ENCODE results near the gene NTM. TPM values are rescaled to one million over a fixed set of nuclear protein-coding genes. Genes with fewer than 3 reads are reported as not detected.

Gene NTM
- total RNA-seq, 1 donor from 2014 or later = 92.1 TPM

- no peaks in the 10 kb centered on the region for H3K36me3 Mint-ChIP-seq (ENCODE audit: low read depth)
- peaks cover 27% of the 10 kb centered on the region for H3K4me1 Mint-ChIP-seq (ENCODE audit: low read depth)
- no peak overlapping the region for H3K27ac Mint-ChIP-seq (ENCODE audit: unreplicated experiment)
- peaks cover 11% of the 10 kb centered on the region for H3K27me3 Mint-ChIP-seq (ENCODE audit: low read depth)
- no peak for TF ChIP-seq CTCF (IDR thresholded peaks at IDR 0.05)
- no peak overlapping the region for H3K4me3 Mint-ChIP-seq (ENCODE audit: unreplicated experiment)
- no peaks in the 10 kb centered on the region for H3K9me3 Mint-ChIP-seq (ENCODE audit: low read depth)
- DNase-seq (ENCODE audit: low spot score) = no peak
These were observed 300.9 kb downstream of the NTM start for GRCh38 chr11:131671320-131671719.

GRCh38 chr11:131671734-131672133 lies 301.3 kb downstream of the NTM start:
- DNase-seq (ENCODE audit: low spot score) = no peak
- peaks cover 27% of the 10 kb centered on the region for H3K4me1 Mint-ChIP-seq (ENCODE audit: low read depth)
- peaks cover 11% of the 10 kb centered on the region for H3K27me3 Mint-ChIP-seq (ENCODE audit: low read depth)

GRCh38 chr11:131672191-131672590 lies 301.8 kb downstream of the NTM start:
- no peak for DNase-seq (ENCODE audit: low spot score)

More at GRCh38 chr11:131671734-131672133, 301.3 kb downstream of the NTM start:
- no peaks in the 10 kb centered on the region for H3K36me3 Mint-ChIP-seq (ENCODE audit: low read depth)
- H3K9me3 Mint-ChIP-seq (ENCODE audit: low read depth) = no peaks in the 10 kb centered on the region
- no peak overlapping the region for H3K4me3 Mint-ChIP-seq (ENCODE audit: unreplicated experiment)
- H3K27ac Mint-ChIP-seq (ENCODE audit: unreplicated experiment) = no peak overlapping the region
- TF ChIP-seq CTCF (IDR thresholded peaks at IDR 0.05) = peak; percentile 40

GRCh38 chr11:131674051-131674755 lies 303.8 kb downstream of the NTM start:
- Mint-ChIP-seq H3K4me1 (ENCODE audit: low read depth) (peaks cover 22% of the 10 kb centered on the region), H3K9me3 (ENCODE audit: low read depth) (no peaks in the 10 kb centered on the region), H3K4me3 (ENCODE audit: unreplicated experiment) (no peak overlapping the region), H3K36me3 (ENCODE audit: low read depth) (no peaks in the 10 kb centered on the region), H3K27me3 (ENCODE audit: low read depth) (peaks cover 8% of the 10 kb centered on the region), H3K27ac (ENCODE audit: unreplicated experiment) (peak overlapping the region; percentile 43)
- DNase-seq (ENCODE audit: low spot score) = no peak
- peak; percentile 99 for TF ChIP-seq CTCF (IDR thresholded peaks at IDR 0.05)

More at GRCh38 chr11:131672191-131672590, 301.8 kb downstream of the NTM start:
- H3K4me3 Mint-ChIP-seq (ENCODE audit: unreplicated experiment) = no peak overlapping the region
- H3K27me3 Mint-ChIP-seq (ENCODE audit: low read depth) = peaks cover 11% of the 10 kb centered on the region
- no peaks in the 10 kb centered on the region for H3K36me3 Mint-ChIP-seq (ENCODE audit: low read depth)
- no peaks in the 10 kb centered on the region for H3K9me3 Mint-ChIP-seq (ENCODE audit: low read depth)
- H3K4me1 Mint-ChIP-seq (ENCODE audit: low read depth) = peaks cover 27% of the 10 kb centered on the region
- H3K27ac Mint-ChIP-seq (ENCODE audit: unreplicated experiment) = no peak overlapping the region
- no peak for TF ChIP-seq CTCF (IDR thresholded peaks at IDR 0.05)

GRCh38 chr11:131675121-131675888 lies 304.9 kb downstream of the NTM start:
- no peak for TF ChIP-seq CTCF (IDR thresholded peaks at IDR 0.05)

More at GRCh38 chr11:131675121-131675888, 304.9 kb downstream of the NTM start:
- H3K9me3 Mint-ChIP-seq (ENCODE audit: low read depth) = no peaks in the 10 kb centered on the region
- peaks cover 2% of the 10 kb centered on the region for H3K27me3 Mint-ChIP-seq (ENCODE audit: low read depth)
- H3K27ac Mint-ChIP-seq (ENCODE audit: unreplicated experiment) = no peak overlapping the region
- no peaks in the 10 kb centered on the region for H3K36me3 Mint-ChIP-seq (ENCODE audit: low read depth)
- DNase-seq (ENCODE audit: low spot score) = no peak
- no peak overlapping the region for H3K4me3 Mint-ChIP-seq (ENCODE audit: unreplicated experiment)
- H3K4me1 Mint-ChIP-seq (ENCODE audit: low read depth) = peaks cover 22% of the 10 kb centered on the region
